ENCODE measurements around the gene NEK1.

DNA sequence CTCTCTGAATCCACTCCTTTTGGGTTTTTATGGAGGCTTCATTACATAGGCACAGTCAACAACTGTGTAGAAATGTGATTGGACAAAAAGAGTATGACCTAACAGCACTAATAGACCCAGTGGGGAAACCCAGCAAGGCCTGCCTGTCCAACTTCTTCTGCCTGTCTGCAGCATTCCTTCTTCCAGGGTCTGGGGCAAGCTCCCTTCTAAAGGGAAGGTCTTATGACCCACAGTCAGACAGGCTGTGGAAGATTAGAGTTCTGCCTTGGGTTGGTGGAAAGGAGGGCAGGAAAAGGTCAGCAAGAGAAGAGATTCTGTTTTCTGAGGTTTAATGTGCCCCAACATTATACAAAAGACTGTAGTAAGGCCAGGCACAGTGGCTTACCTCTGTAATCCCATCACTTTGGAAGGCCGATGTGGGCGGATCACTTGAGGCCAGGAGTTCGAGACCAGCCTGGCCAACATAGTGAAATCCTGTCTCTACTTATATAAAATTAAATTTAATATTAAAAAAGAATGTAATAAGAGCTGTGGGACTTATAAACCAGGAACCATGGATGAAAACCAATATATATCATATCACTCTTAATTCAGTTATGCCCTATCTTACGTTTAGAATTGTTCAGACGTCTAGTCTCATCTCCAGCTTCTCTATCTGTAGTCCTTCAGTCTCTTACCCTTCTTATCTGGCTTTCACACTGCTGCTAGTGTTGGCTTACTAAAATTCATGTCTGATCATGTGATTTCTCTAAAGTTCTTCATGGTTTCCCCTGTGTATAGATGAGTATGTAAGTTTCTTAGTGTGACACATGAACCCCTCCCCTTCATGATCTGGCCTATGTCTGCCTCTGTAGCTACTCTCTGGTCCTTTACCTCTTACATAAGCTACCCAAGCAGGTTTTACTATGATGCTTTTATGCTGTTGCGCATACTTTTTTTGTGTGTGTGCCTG lies 14.2 kb upstream of the NEK1 start:
- TF ChIP-seq, protein P1, sequence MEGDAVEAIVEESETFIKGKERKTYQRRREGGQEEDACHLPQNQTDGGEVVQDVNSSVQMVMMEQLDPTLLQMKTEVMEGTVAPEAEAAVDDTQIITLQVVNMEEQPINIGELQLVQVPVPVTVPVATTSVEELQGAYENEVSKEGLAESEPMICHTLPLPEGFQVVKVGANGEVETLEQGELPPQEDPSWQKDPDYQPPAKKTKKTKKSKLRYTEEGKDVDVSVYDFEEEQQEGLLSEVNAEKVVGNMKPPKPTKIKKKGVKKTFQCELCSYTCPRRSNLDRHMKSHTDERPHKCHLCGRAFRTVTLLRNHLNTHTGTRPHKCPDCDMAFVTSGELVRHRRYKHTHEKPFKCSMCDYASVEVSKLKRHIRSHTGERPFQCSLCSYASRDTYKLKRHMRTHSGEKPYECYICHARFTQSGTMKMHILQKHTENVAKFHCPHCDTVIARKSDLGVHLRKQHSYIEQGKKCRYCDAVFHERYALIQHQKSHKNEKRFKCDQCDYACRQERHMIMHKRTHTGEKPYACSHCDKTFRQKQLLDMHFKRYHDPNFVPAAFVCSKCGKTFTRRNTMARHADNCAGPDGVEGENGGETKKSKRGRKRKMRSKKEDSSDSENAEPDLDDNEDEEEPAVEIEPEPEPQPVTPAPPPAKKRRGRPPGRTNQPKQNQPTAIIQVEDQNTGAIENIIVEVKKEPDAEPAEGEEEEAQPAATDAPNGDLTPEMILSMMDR (IDR thresholded peaks at IDR 0.05): no peak
- no peak for TF ChIP-seq POLR2A (IDR thresholded peaks at IDR 0.05; ENCODE audit: low read depth)
